HepG2 (cell line): ENCODE data around the gene TTF2.

Source experiments
- CREM ChIP-seq, 2 experiments: sonication (generic) in 1 of 2; formaldehyde crosslinking in 1 of 2; IDR thresholded peaks; 2 replicates each; pipeline versions ENCODE4 v1.4.0 to v1.6.1; 2016 to 2020; ENCODE audit warnings: antibody characterized with exemption in 1 of 2, mild to moderate bottlenecking in 1 of 2, missing genetic modification reagents in 1 of 2
- CTCF ChIP-seq: sonication (generic); formaldehyde crosslinking; IDR thresholded peaks from 2 replicates; pipeline ENCODE4 v1.5.0; 2020; ENCODE audit warnings: mild to moderate bottlenecking, missing genetic modification reagents, moderate library complexity
- EP300 ChIP-seq, 3 experiments: sonication (generic) in 1 of 3; formaldehyde crosslinking in 1 of 3; IDR thresholded peaks; 2 replicates each; pipeline versions ENCODE4 v1.5.1 to v1.6.1; 2011 to 2020; ENCODE audit warnings: low read depth in 2 of 3, low read length in 2 of 3, borderline replicate concordance in 1 of 3, improper control_type of control experiment in 1 of 3, mild to moderate bottlenecking in 1 of 3, missing genetic modification reagents in 1 of 3, moderate library complexity in 1 of 3
- ISX ChIP-seq: sonication (generic); formaldehyde crosslinking; conservative IDR thresholded peaks from 2 replicates; pipeline ENCODE4 v1.5.0; 2020; ENCODE audit warnings: missing genetic modification reagents
- JUND ChIP-seq: sonication (generic); formaldehyde crosslinking; IDR thresholded peaks from 2 replicates; pipeline ENCODE4 v1.8.0; 2022; ENCODE audit warnings: mild to moderate bottlenecking, missing genetic modification reagents
- KMT2A ChIP-seq: sonication (generic); formaldehyde crosslinking; IDR thresholded peaks from 2 replicates; pipeline ENCODE4 v1.4.0; 2020; ENCODE audit warnings: missing genetic modification reagents
- MAX ChIP-seq: IDR thresholded peaks from 2 replicates; pipeline ENCODE4 v1.6.1; 2012; ENCODE audit warnings: inconsistent platforms
- PRDM10 ChIP-seq: sonication (generic); formaldehyde crosslinking; IDR thresholded peaks from 2 replicates; pipeline ENCODE4 v1.4.0; 2020; ENCODE audit warnings: low read depth, missing genetic modification reagents
- SCMH1 ChIP-seq: sonication (generic); formaldehyde crosslinking; IDR thresholded peaks from 2 replicates; pipeline ENCODE4 v1.9.0; 2021; ENCODE audit warnings: missing genetic modification reagents, mild to moderate bottlenecking, borderline replicate concordance
- TAF1 ChIP-seq: sonication (generic); formaldehyde crosslinking; IDR thresholded peaks from 2 replicates; pipeline ENCODE4 v1.4.0; 2020; ENCODE audit warnings: missing genetic modification reagents
- THYN1 ChIP-seq: sonication (generic); formaldehyde crosslinking; IDR thresholded peaks from 2 replicates; pipeline ENCODE4 v1.8.1; 2023; ENCODE audit warnings: low read depth, mild to moderate bottlenecking, moderate library complexity, missing genetic modification reagents, borderline replicate concordance
- ZFP91 ChIP-seq: sonication (generic); formaldehyde crosslinking; IDR thresholded peaks from 2 replicates; pipeline ENCODE4 v1.9.0; 2022; ENCODE audit warnings: missing genetic modification reagents, mild to moderate bottlenecking, borderline replicate concordance
- ZNF354B ChIP-seq: sonication (generic); formaldehyde crosslinking; IDR thresholded peaks from 2 replicates; pipeline ENCODE4 v1.8.0; 2022; ENCODE audit warnings: mild to moderate bottlenecking, missing genetic modification reagents
- ZNF614 ChIP-seq: IDR thresholded peaks from 2 replicates; pipeline ENCODE4 v1.6.1; 2018; ENCODE audit warnings: missing biosample characterization, missing genetic modification reagents, inconsistent platforms, borderline replicate concordance

- TF ChIP-seq EP300 (IDR thresholded peaks at IDR 0.05; ENCODE audit: low read depth in 2 of 2, low read length in 2 of 2) (no peak), EP300 (CRISPR knock-in tag; IDR thresholded peaks at IDR 0.05; ENCODE audit: borderline replicate concordance) (no peak), ZFP91 (CRISPR knock-in tag) (no peak), CTCF (CRISPR knock-in tag) (no peak), ZNF614 (CRISPR knock-in tag) (no peak), ISX (CRISPR knock-in tag) (no peak), THYN1 (CRISPR knock-in tag) (no peak), JUND (no peak), KMT2A (CRISPR knock-in tag) (no peak), SCMH1 (CRISPR knock-in tag) (no peak), ZNF354B (CRISPR knock-in tag) (no peak), TAF1 (CRISPR knock-in tag) (no peak), CREM (IDR thresholded peaks at IDR 0.05) (no peak), CREM (CRISPR knock-in tag; IDR thresholded peaks at IDR 0.05) (no peak), PRDM10 (no peak), MAX (no peak)
These were observed 47.2 kb downstream of the TTF2 start for GRCh38 chr1:117107364-117107763.
